NCI-H82 (cell line): Measurements from ENCODE around the gene PFDN4.
A peak's percentile ranks its signal among the peaks of the same experiment; 100 is the strongest.

Experiments used
- DNase-seq: peaks from one replicate; lab custom pipeline; 2025; lab: John Stamatoyannopoulos, UW

The PFDN4 gene

GRCh38 chr20:54173653-54174456, 34.0 kb upstream of the PFDN4 start, which contains the start of gene CYP24A1:
Gene CYP24A1 (minus strand): TSS chr20:54173986. CDS start chr20:54173579, 407 bp downstream.
- peak; percentile 12 for DNase-seq

- no peak for DNase-seq
These were observed 33.3 kb upstream of the PFDN4 start for GRCh38 chr20:54174457-54175175.

GRCh38 chr20:54176610-54177009, 31.3 kb upstream of the PFDN4 start:
- no peak for DNase-seq

- DNase-seq, result no peak
These were observed 30.5 kb upstream of the PFDN4 start for GRCh38 chr20:54177378-54177777.

- DNase-seq, result no peak
These were observed 29.6 kb upstream of the PFDN4 start for GRCh38 chr20:54178256-54178655.

GRCh38 chr20:54179946-54180345, 27.9 kb upstream of the PFDN4 start:
- DNase-seq, result no peak

GRCh38 chr20:54180931-54181330, 27.0 kb upstream of the PFDN4 start:
- DNase-seq, result no peak

GRCh38 chr20:54184071-54184470, 23.8 kb upstream of the PFDN4 start:
- DNase-seq, result no peak

- DNase-seq, result no peak
These were observed 22.8 kb upstream of the PFDN4 start for GRCh38 chr20:54184904-54185626.

GRCh38 chr20:54188132-54188849, 19.6 kb upstream of the PFDN4 start:
- no peak for DNase-seq

- no peak for DNase-seq
These were observed 18.3 kb upstream of the PFDN4 start for GRCh38 chr20:54189630-54190029.

GRCh38 chr20:54190217-54190616, 17.7 kb upstream of the PFDN4 start:
- DNase-seq, result no peak

- no peak for DNase-seq
These were observed 14.1 kb upstream of the PFDN4 start for GRCh38 chr20:54193817-54194216.

- DNase-seq, result peak; percentile 15
These were observed 13.0 kb upstream of the PFDN4 start for GRCh38 chr20:54194724-54195438.

GRCh38 chr20:54195483-54196472, 12.1 kb upstream of the PFDN4 start:
- no peak for DNase-seq

- DNase-seq, result peak; percentile 33
These were observed 10.0 kb upstream of the PFDN4 start for GRCh38 chr20:54197621-54198604.

- no peak for DNase-seq
These were observed 8.6 kb upstream of the PFDN4 start for GRCh38 chr20:54199283-54199682.

- peak; percentile 82 for DNase-seq
These were observed 8.1 kb upstream of the PFDN4 start for GRCh38 chr20:54199721-54200176.
